ENCODE measurements around the gene ADAM12.

DNA sequence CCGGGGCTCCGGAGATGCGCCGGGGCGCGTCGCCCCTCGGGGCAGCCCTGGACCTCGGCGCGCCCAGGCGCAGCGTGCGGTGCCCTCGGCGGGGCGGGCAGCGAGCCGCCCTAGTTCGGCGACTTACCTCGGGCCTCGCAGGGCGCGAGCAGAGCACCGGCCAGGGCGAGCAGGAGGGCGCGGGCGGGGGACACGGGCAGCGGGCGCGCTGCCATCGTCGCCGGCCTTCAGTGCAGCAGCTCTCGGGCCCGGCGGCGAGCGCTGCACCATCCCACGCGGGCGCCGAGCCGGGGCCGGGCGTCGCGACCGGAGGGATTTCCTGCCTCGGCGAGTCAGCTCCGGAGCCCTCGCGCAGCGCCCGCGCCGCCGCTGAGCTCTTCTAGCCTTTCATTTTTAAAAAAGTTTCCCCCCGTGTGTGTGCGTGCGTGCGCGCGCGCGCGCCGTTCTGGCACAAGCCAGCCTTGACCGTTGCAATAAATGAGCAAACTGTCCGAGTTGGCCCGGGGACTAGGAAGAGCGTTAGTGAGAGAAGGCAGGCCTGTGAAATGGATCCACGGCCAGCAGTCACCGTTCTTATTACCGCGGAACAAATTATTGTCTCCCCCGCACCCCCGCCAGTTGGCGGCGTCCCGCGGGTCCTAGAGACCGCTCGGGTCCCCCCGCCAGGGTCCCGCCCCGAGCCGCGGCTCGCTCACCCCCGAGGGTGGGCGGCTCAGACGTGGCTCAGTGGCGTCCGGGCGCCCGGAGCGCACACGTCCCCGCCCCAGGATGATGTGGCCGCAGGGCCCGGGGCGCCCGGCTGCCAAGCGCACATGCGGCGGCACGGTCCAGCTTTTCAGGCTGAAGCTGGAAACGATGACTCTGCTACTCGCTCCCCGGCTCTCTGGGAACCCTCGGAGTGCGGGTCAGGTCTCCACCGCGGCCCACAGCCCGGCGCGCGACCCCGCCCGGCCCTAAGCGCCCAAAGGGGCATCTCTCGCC, at the start of gene ADAM12:
- TF ChIP-seq POLR2A (IDR thresholded peaks at IDR 0.05), result no peak
- TF ChIP-seq, protein P1, sequence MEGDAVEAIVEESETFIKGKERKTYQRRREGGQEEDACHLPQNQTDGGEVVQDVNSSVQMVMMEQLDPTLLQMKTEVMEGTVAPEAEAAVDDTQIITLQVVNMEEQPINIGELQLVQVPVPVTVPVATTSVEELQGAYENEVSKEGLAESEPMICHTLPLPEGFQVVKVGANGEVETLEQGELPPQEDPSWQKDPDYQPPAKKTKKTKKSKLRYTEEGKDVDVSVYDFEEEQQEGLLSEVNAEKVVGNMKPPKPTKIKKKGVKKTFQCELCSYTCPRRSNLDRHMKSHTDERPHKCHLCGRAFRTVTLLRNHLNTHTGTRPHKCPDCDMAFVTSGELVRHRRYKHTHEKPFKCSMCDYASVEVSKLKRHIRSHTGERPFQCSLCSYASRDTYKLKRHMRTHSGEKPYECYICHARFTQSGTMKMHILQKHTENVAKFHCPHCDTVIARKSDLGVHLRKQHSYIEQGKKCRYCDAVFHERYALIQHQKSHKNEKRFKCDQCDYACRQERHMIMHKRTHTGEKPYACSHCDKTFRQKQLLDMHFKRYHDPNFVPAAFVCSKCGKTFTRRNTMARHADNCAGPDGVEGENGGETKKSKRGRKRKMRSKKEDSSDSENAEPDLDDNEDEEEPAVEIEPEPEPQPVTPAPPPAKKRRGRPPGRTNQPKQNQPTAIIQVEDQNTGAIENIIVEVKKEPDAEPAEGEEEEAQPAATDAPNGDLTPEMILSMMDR (IDR thresholded peaks at IDR 0.05), result no peak
